ENCODE measurements around the gene ADIG. TPM values are rescaled to one million over a fixed set of nuclear protein-coding genes. Genes with fewer than 3 reads are reported as not detected.

ADIG gene
- polyA plus RNA-seq, 1 donor, result not detected

- no peak for DNase-seq (ENCODE audit: low read depth)
Measured at GRCh38 chr20:38630727-38631126, 49.7 kb downstream of the ADIG start.

GRCh38 chr20:38631155-38632022, 50.4 kb downstream of the ADIG start:
- DNase-seq (ENCODE audit: low read depth), result no peak

GRCh38 chr20:38633577-38634093, 52.6 kb downstream of the ADIG start:
- DNase-seq (ENCODE audit: low read depth), result no peak

GRCh38 chr20:38635721-38636288, 54.8 kb downstream of the ADIG start:
- DNase-seq (ENCODE audit: low read depth), result no peak

Other genes starting within 250 kb of the ADIG start
- gene LBP, start 234.7 kb upstream of the ADIG start, polyA plus RNA-seq (ENCODE audit: insufficient read length), result not detected
- 35.5 TPM for gene SNHG17, start 145.9 kb upstream of the ADIG start, polyA plus RNA-seq (ENCODE audit: insufficient read length)
- 20.0 TPM for gene RALGAPB, start 108.4 kb upstream of the ADIG start, polyA plus RNA-seq (ENCODE audit: insufficient read length)
- gene ARHGAP40, start 20.6 kb downstream of the ADIG start, polyA plus RNA-seq (ENCODE audit: insufficient read length), result not detected
- not detected for gene SLC32A1, start 143.3 kb downstream of the ADIG start, polyA plus RNA-seq (ENCODE audit: insufficient read length)
- gene ACTR5, start 167.3 kb downstream of the ADIG start, polyA plus RNA-seq (ENCODE audit: insufficient read length), result 5.9 TPM
- gene PPP1R16B, start 224.5 kb downstream of the ADIG start, polyA plus RNA-seq (ENCODE audit: insufficient read length), result 4.8 TPM

All from forelimb muscle (tissue), 1 donor.